ENCODE data around the gene MAGEA9.
"Not testable (repeated sequence)": the region's sequence is repeated elsewhere in the genome, so short reads cannot be mapped to it uniquely, and the experiment has no call there.

Gene MAGEA9

DNA sequence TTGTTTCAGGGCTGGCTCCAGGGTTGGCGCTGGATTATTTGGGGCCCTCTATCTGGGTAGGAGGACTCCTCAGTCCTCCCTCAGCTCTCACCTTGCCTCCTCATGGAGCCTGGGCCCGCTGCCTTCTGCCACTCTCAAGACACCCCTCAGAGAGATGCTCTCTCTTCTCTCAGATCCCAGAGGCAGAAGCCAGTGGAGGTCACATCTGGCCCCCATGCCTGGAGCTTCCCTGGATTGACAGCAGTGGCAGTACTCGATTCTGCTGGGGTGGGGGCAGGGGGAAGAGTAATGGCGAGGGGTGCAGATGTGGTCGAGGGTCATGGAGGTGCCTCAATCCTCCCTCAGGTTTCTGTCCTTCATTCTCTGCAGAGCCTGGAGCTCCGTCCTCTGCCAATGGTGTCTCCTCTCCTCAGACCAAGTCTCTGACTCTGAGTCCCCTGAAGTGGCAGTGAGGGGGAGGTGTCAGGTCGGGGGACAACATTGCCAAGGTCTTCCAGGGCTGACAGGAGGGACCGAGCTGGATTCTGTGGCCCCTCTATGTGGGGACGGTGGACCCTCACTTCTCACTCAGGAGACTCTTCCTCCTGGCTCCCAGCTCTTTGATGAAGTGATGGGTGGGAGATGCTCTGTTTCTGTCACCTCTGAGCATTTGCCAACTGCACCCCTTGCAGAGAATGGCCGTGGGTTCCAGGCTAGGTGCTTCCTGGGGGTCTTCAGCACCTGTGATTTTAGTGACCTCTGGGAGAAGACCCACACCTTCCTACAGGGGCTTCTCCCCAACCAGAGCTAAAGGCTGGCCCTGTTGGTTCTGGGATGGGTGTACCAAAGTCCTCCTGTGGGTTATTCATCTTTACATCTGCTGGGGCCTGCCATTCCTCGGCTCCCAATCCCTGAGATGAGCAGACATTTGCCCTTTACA is 18.8 kb upstream of the MAGEA9 start:
- H3K4me3 ChIP-seq (ENCODE audit: low read depth, low read length, poor library complexity, severe bottlenecking): no peak overlapping the region

DNA sequence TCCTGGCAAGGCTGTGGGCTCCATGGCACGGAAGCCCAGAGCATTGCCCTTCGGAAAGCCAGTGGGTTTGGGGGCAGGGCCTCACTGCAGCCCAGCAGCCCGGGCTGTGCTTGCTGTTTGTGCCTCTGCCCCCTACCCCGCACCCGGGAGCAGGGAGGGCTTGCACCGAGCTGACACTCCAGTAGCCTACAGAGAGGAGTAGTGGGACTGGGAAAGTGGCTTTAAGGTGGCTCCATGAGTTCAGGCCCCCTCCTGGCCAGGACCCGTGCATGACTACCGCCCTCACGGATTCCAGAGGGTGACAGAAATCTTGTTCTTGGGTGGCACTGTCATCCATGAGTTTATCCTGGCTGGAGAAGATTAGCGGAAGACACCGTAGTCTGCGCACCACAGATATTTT is 11.4 kb upstream of the MAGEA9 start:
- not testable (repeated sequence) for H3K9me2 ChIP-seq (ENCODE audit: low read depth, low read length); H3K9ac ChIP-seq (ENCODE audit: low read length); H3K27ac ChIP-seq (ENCODE audit: low read depth, low read length, poor library complexity, severe bottlenecking); H3K4me2 ChIP-seq (ENCODE audit: low read length); H4K20me1 ChIP-seq (ENCODE audit: insufficient read depth, low read length); H3K36me3 ChIP-seq (ENCODE audit: insufficient read depth, low read length); H3K4me1 ChIP-seq (ENCODE audit: insufficient read depth, low read length, severe bottlenecking); H3K9me3 ChIP-seq (ENCODE audit: low read length); H2AFZ ChIP-seq (ENCODE audit: low read length); H3F3A ChIP-seq (ENCODE audit: insufficient read depth, low read length); H3K27me3 ChIP-seq (ENCODE audit: insufficient read depth, low read length); H3K79me2 ChIP-seq (ENCODE audit: insufficient read depth, low read length); H3K4me3 ChIP-seq (ENCODE audit: low read depth, low read length, poor library complexity, severe bottlenecking)

More for the DNA sequence above, 18.8 kb upstream of the MAGEA9 start:
- no peak overlapping the region for H2AFZ ChIP-seq (ENCODE audit: low read length)
- no peaks in the 10 kb centered on the region for H3K36me3 ChIP-seq (ENCODE audit: insufficient read depth, low read length)
- no peaks in the 10 kb centered on the region for H3K9me3 ChIP-seq (ENCODE audit: low read length)
- no peaks in the 10 kb centered on the region for H3K79me2 ChIP-seq (ENCODE audit: insufficient read depth, low read length)
- H3K4me1 ChIP-seq (ENCODE audit: insufficient read depth, low read length, severe bottlenecking): no peaks in the 10 kb centered on the region
- H3F3A ChIP-seq (ENCODE audit: insufficient read depth, low read length): no peaks in the 10 kb centered on the region
- TF ChIP-seq, protein P1, sequence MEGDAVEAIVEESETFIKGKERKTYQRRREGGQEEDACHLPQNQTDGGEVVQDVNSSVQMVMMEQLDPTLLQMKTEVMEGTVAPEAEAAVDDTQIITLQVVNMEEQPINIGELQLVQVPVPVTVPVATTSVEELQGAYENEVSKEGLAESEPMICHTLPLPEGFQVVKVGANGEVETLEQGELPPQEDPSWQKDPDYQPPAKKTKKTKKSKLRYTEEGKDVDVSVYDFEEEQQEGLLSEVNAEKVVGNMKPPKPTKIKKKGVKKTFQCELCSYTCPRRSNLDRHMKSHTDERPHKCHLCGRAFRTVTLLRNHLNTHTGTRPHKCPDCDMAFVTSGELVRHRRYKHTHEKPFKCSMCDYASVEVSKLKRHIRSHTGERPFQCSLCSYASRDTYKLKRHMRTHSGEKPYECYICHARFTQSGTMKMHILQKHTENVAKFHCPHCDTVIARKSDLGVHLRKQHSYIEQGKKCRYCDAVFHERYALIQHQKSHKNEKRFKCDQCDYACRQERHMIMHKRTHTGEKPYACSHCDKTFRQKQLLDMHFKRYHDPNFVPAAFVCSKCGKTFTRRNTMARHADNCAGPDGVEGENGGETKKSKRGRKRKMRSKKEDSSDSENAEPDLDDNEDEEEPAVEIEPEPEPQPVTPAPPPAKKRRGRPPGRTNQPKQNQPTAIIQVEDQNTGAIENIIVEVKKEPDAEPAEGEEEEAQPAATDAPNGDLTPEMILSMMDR (IDR thresholded peaks at IDR 0.05; ENCODE audit: low read length): no peak
- TF ChIP-seq EZH2 (IDR thresholded peaks at IDR 0.05; ENCODE audit: borderline replicate concordance, low read length): no peak
- no peaks in the 10 kb centered on the region for H3K9me2 ChIP-seq (ENCODE audit: low read depth, low read length)
- H4K20me1 ChIP-seq (ENCODE audit: insufficient read depth, low read length): no peaks in the 10 kb centered on the region
- no peak overlapping the region for H3K9ac ChIP-seq (ENCODE audit: low read length)
- H3K27ac ChIP-seq (ENCODE audit: low read depth, low read length, poor library complexity, severe bottlenecking): no peak overlapping the region
- no peak overlapping the region for H3K4me2 ChIP-seq (ENCODE audit: low read length)
- H3K27me3 ChIP-seq (ENCODE audit: insufficient read depth, low read length): no peaks in the 10 kb centered on the region

DNA sequence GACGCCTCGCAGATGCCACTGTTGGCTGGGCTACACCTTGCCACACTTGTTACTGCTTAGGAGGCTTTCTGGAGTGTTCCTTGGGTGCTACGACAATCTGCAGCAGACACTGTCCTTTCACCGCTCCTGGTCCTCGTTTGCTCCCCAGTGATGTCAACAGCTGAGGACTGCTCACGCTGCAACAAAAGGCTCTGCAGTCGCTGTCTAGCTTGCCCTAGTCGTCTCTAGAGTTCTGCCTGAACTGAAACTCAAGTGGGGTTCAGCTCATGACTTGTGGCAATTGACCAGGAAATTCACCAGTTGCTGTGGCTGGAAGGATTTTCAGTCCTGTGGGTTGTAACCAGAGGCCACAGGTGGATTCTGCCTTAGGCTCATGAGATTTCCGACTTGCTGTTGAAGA is 8.7 kb upstream of the MAGEA9 start:
- H3K79me2 ChIP-seq (ENCODE audit: insufficient read depth, low read length); H3K27ac ChIP-seq (ENCODE audit: low read depth, low read length, poor library complexity, severe bottlenecking); H3K4me3 ChIP-seq (ENCODE audit: low read depth, low read length, poor library complexity, severe bottlenecking); H3K36me3 ChIP-seq (ENCODE audit: insufficient read depth, low read length); H3K4me2 ChIP-seq (ENCODE audit: low read length); H3K9me2 ChIP-seq (ENCODE audit: low read depth, low read length); H3K9me3 ChIP-seq (ENCODE audit: low read length); H4K20me1 ChIP-seq (ENCODE audit: insufficient read depth, low read length); H3F3A ChIP-seq (ENCODE audit: insufficient read depth, low read length); H3K9ac ChIP-seq (ENCODE audit: low read length); H2AFZ ChIP-seq (ENCODE audit: low read length); H3K27me3 ChIP-seq (ENCODE audit: insufficient read depth, low read length); H3K4me1 ChIP-seq (ENCODE audit: insufficient read depth, low read length, severe bottlenecking): not testable (repeated sequence)

DNA sequence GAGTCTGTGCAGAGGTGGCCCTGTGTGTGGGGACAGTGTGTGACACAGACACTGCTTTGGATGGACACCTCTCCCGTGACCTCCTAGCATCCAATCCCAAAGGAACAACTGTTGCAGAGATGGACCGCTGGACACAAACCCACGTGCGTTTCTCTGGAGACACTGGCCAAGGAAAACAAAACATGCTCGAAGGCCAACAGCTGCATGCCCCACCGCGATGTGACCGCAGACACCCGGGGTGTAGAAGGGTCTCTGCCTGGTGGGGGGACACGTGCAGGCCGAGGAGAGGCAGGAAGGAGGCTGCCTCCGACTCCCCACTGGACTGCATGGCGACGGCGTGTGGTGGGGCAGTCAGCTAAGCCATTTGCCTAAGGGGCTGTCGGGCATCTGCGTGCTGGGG is 8.0 kb upstream of the MAGEA9 start, which contains the start of gene HSFX1:
Gene HSFX1 (plus strand): TSS at position 301 of the 400 bp plus-strand sequence. CDS start 614 bp downstream, outside the sequence.
- not testable (repeated sequence) for H3K9me3 ChIP-seq (ENCODE audit: low read length); H3K4me3 ChIP-seq (ENCODE audit: low read depth, low read length, poor library complexity, severe bottlenecking); H3K36me3 ChIP-seq (ENCODE audit: insufficient read depth, low read length); H3K79me2 ChIP-seq (ENCODE audit: insufficient read depth, low read length); H3F3A ChIP-seq (ENCODE audit: insufficient read depth, low read length); H4K20me1 ChIP-seq (ENCODE audit: insufficient read depth, low read length); H3K27me3 ChIP-seq (ENCODE audit: insufficient read depth, low read length); H2AFZ ChIP-seq (ENCODE audit: low read length); H3K4me1 ChIP-seq (ENCODE audit: insufficient read depth, low read length, severe bottlenecking); H3K9me2 ChIP-seq (ENCODE audit: low read depth, low read length); H3K4me2 ChIP-seq (ENCODE audit: low read length); H3K27ac ChIP-seq (ENCODE audit: low read depth, low read length, poor library complexity, severe bottlenecking); H3K9ac ChIP-seq (ENCODE audit: low read length)

DNA sequence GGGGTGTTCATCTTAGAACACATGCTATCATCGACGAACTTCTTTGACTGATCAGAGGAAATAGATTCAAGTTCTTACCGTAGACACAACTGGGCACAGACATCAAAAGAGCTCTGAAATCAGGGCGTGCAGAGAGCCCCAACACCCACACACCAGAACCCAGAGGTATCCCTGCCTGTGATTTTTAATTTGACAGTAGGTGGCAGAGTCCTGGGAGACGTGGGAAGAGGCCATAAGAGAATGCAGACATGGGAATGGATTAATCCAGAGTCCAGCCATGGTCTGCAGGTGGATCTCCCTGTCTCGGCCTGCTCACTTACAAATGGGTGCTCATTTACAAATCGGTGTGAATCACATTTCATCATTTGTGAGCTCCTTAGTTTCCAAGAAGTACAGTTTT is 3.7 kb upstream of the MAGEA9 start:
- not testable (repeated sequence) for H3K79me2 ChIP-seq (ENCODE audit: insufficient read depth, low read length); H3K9me2 ChIP-seq (ENCODE audit: low read depth, low read length); H3K4me1 ChIP-seq (ENCODE audit: insufficient read depth, low read length, severe bottlenecking); H3K4me2 ChIP-seq (ENCODE audit: low read length); H3K36me3 ChIP-seq (ENCODE audit: insufficient read depth, low read length); H3K9me3 ChIP-seq (ENCODE audit: low read length); H3K27ac ChIP-seq (ENCODE audit: low read depth, low read length, poor library complexity, severe bottlenecking); H2AFZ ChIP-seq (ENCODE audit: low read length); H3F3A ChIP-seq (ENCODE audit: insufficient read depth, low read length); H3K27me3 ChIP-seq (ENCODE audit: insufficient read depth, low read length); H3K9ac ChIP-seq (ENCODE audit: low read length); H4K20me1 ChIP-seq (ENCODE audit: insufficient read depth, low read length); H3K4me3 ChIP-seq (ENCODE audit: low read depth, low read length, poor library complexity, severe bottlenecking)

DNA sequence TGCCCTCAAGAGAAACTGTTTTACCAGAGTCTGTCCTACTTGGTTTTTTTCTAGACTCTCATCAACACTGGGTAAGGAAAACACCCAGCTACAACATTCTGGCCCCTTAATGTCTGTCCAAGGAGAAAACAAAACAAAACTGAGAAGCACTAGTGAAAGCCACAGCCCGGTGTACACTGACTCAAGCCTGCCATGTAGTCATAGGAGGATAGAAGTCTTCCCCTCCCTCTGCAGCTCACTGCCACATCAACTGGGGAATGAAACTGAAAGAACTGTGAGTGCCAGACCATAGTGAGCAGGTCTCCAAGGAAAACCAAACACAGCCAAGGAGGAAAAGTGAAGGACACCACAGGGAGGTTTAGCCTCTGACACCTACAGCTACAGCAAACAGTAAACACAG is 13.8 kb downstream of the MAGEA9 start:
- H3K36me3 ChIP-seq (ENCODE audit: insufficient read depth, low read length); H3K9me2 ChIP-seq (ENCODE audit: low read depth, low read length); H3K4me1 ChIP-seq (ENCODE audit: insufficient read depth, low read length, severe bottlenecking); H3K4me2 ChIP-seq (ENCODE audit: low read length); H3K79me2 ChIP-seq (ENCODE audit: insufficient read depth, low read length); H4K20me1 ChIP-seq (ENCODE audit: insufficient read depth, low read length); H3K27me3 ChIP-seq (ENCODE audit: insufficient read depth, low read length); H3K9me3 ChIP-seq (ENCODE audit: low read length); H3K4me3 ChIP-seq (ENCODE audit: low read depth, low read length, poor library complexity, severe bottlenecking); H3K27ac ChIP-seq (ENCODE audit: low read depth, low read length, poor library complexity, severe bottlenecking); H3F3A ChIP-seq (ENCODE audit: insufficient read depth, low read length); H2AFZ ChIP-seq (ENCODE audit: low read length); H3K9ac ChIP-seq (ENCODE audit: low read length): not testable (repeated sequence)
